Measurements from ENCODE around the gene MAP4K2. TPM values are rescaled to one million over a fixed set of nuclear protein-coding genes. Genes with fewer than 3 reads are reported as not detected.

Gene MAP4K2
- polyA plus RNA-seq, 1 of the 3 experiments (the other 2 are of a cell fraction) = 20.0 TPM

- TF ChIP-seq FOXJ3 (CRISPR knock-in tag; IDR thresholded peaks at IDR 0.05) = no peak
Measured at GRCh38 chr11:64741375-64742086, 61.5 kb downstream of the MAP4K2 start (continued).

GRCh38 chr11:64739871-64740270 lies 63.1 kb downstream of the MAP4K2 start:
- POLR2A ChIA-PET = no interaction called here
- H3K4me1 ChIP-seq (ENCODE audit: control insufficient read depth in 1 of 2, insufficient read depth in 2 of 2, low read depth in 1 of 2, low read length in 1 of 2) = peaks cover 11 to 15% of the 10 kb centered on the region in 2 experiments; a peak in 2 of 4 replicates
- peaks cover 8% of the 10 kb centered on the region; the same call in 1 of the 2 replicates for H3K27me3 ChIP-seq (ENCODE audit: insufficient read depth)
- H3F3A ChIP-seq (replicated peaks; ENCODE audit: insufficient read depth) = no peaks in the 10 kb centered on the region
- H2AFZ ChIP-seq (ENCODE audit: low read depth) = no peak overlapping the region
- H3K9me3 ChIP-seq = no peaks in the 10 kb centered on the region
- WGBS (ENCODE audit: low lambda C conversion rate) = 92% methylated on average over 9 of the region's 12 CpGs
- no peak overlapping the region for H3K27ac ChIP-seq (ENCODE audit: low read depth in 2 of 2, low read length in 1 of 2)
- H3K4me3 ChIP-seq (ENCODE audit: low read depth in 2 of 2, low read length in 1 of 2) = no peak overlapping the region
- CTCF ChIA-PET = interaction anchor here (1.0 to 2.1 kb wide), 4 partner anchors 46 to 87 kb away, joined by 3 to 10 read pairs (median 4); no protein-coding TSS in a partner anchor
- H3K9ac ChIP-seq = no peak overlapping the region
- no peaks in the 10 kb centered on the region for H3K9me2 ChIP-seq
- no peak overlapping the region for H3K4me2 ChIP-seq
- H3K79me2 ChIP-seq (ENCODE audit: insufficient read depth) = no peaks in the 10 kb centered on the region
- H3K36me3 ChIP-seq (replicated peaks in 1 of 2; ENCODE audit: control insufficient read depth in 1 of 2, insufficient read depth in 2 of 2, low read length in 1 of 2) = no peaks in the 10 kb centered on the region
- H4K20me1 ChIP-seq (ENCODE audit: insufficient read depth) = no peaks in the 10 kb centered on the region
- no peak for TF ChIP-seq RFX5 (IDR thresholded peaks at IDR 0.05; ENCODE audit: low read length)
- no peak for DNase-seq

GRCh38 chr11:64736654-64737053 lies 66.4 kb downstream of the MAP4K2 start:
- H2AFZ ChIP-seq (ENCODE audit: low read depth) = no peak overlapping the region
- no peaks in the 10 kb centered on the region for H3K9me2 ChIP-seq
- H3K4me3 ChIP-seq (ENCODE audit: low read depth in 2 of 2, low read length in 1 of 2) = no peak overlapping the region
- H3K4me2 ChIP-seq = no peak overlapping the region
- no peaks in the 10 kb centered on the region for H4K20me1 ChIP-seq (ENCODE audit: insufficient read depth)
- TF ChIP-seq POLR2AphosphoS5 (IDR thresholded peaks at IDR 0.05; ENCODE audit: low read depth, low read length) (no peak), RCOR1 (IDR thresholded peaks at IDR 0.05; ENCODE audit: low read length) (no peak), ELF1 (IDR thresholded peaks at IDR 0.05) (no peak), EZH2phosphoT487 (IDR thresholded peaks at IDR 0.05; ENCODE audit: borderline replicate concordance, low read depth) (no peak), YY1 (IDR thresholded peaks at IDR 0.05; ENCODE audit: low read depth) (no peak), USF2 (IDR thresholded peaks at IDR 0.05; ENCODE audit: borderline replicate concordance, low read depth, low read length) (no peak), NRF1 (IDR thresholded peaks at IDR 0.05; ENCODE audit: low read depth, low read length) (no peak), GABPA (IDR thresholded peaks at IDR 0.05; ENCODE audit: low read depth) (no peak), IRF3 (IDR thresholded peaks at IDR 0.05; ENCODE audit: low read depth, low read length) (no peak), FOXJ3 (CRISPR knock-in tag; IDR thresholded peaks at IDR 0.05) (no peak), TAF1 (IDR thresholded peaks at IDR 0.05; ENCODE audit: borderline replicate concordance, low read depth, low read length) (no peak), NFIC (IDR thresholded peaks at IDR 0.05; ENCODE audit: borderline replicate concordance) (no peak), PBX3 (IDR thresholded peaks at IDR 0.05) (no peak), RAD21 (IDR thresholded peaks at IDR 0.05; ENCODE audit: low read length) (no peak)
- TF ChIP-seq, protein P1, sequence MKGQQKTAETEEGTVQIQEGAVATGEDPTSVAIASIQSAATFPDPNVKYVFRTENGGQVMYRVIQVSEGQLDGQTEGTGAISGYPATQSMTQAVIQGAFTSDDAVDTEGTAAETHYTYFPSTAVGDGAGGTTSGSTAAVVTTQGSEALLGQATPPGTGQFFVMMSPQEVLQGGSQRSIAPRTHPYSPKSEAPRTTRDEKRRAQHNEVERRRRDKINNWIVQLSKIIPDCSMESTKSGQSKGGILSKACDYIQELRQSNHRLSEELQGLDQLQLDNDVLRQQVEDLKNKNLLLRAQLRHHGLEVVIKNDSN (IDR thresholded peaks at IDR 0.05; ENCODE audit: borderline replicate concordance, low read depth) = no peak
- H3K79me2 ChIP-seq (ENCODE audit: insufficient read depth) = no peaks in the 10 kb centered on the region
- no peak for DNase-seq
- no peaks in the 10 kb centered on the region for H3F3A ChIP-seq (replicated peaks; ENCODE audit: insufficient read depth)
- no peak overlapping the region for H3K27ac ChIP-seq (ENCODE audit: low read depth in 2 of 2, low read length in 1 of 2)
- H3K27me3 ChIP-seq (ENCODE audit: insufficient read depth) = no peaks in the 10 kb centered on the region
- no peaks in the 10 kb centered on the region for H3K4me1 ChIP-seq (ENCODE audit: control insufficient read depth in 1 of 2, insufficient read depth in 2 of 2, low read depth in 1 of 2, low read length in 1 of 2)
- ChIA-PET CTCF (interaction anchor here (1.6 to 2.1 kb wide), 4 partner anchors 11 to 48 kb away, joined by 3 to 14 read pairs (median 4); no protein-coding TSS in a partner anchor), POLR2A (no interaction called here)
- H3K9me3 ChIP-seq = no peaks in the 10 kb centered on the region
- no peaks in the 10 kb centered on the region for H3K36me3 ChIP-seq (replicated peaks in 1 of 2; ENCODE audit: control insufficient read depth in 1 of 2, insufficient read depth in 2 of 2, low read length in 1 of 2)
- no peak overlapping the region for H3K9ac ChIP-seq
- 86% methylated on average over 9 of the region's 15 CpGs for WGBS (ENCODE audit: low lambda C conversion rate)
